HEK293 (cell line): ENCODE measurements around the gene PIK3R6.

Experiments used
- CTCF ChIA-PET: fragments of 350-600 bp; formaldehyde crosslinking; extraction: SDS; loops from one replicate; lab custom pipeline; 2021; ENCODE audit warnings: antibody characterized with exemption; lab: Yijun Ruan, JAX
- POLR2A ChIA-PET: fragments of 300-600 bp; formaldehyde crosslinking; extraction: SDS; loops from one replicate; lab custom pipeline; 2020; ENCODE audit warnings: antibody characterized with exemption, inconsistent platforms; lab: Yijun Ruan, JAX
- H3K27ac ChIP-seq: fragments of 200-500 bp; sonication (Bioruptor generic); 2 replicates; pipeline ENCODE4 v1.5.1; 2014; ENCODE audit warnings: low read depth, low read length, control low read depth, inconsistent platforms; ENCODE audit errors: extremely low read depth
- H3K36me3 ChIP-seq, 2 experiments: fragments of 200-500 bp in 1 of 2; sonication (Bioruptor generic) in 1 of 2; 1 replicate in 1 of 2; 2 replicates in 1 of 2; pipeline ENCODE4 v1.5.1; 2014 to 2017; ENCODE audit warnings: inconsistent platforms in 2 of 2, low read length in 2 of 2; ENCODE audit not compliant: control insufficient read depth in 2 of 2, insufficient read depth in 1 of 2
- H3K4me1 ChIP-seq: fragments of 200-500 bp; sonication (Bioruptor generic); 2 replicates; pipeline ENCODE4 v1.5.1; 2014; ENCODE audit warnings: mild to moderate bottlenecking, low read length, inconsistent platforms; ENCODE audit not compliant: control insufficient read depth, insufficient read depth
- H3K4me3 ChIP-seq: 2 replicates; pipeline ENCODE4 v1.5.1; 2011; ENCODE audit warnings: low read depth, mild to moderate bottlenecking, control low read depth, low read length, moderate library complexity
- H3K9me3 ChIP-seq: fragments of 200-500 bp; sonication (Bioruptor generic); 2 replicates; pipeline ENCODE4 v1.5.1; 2014; ENCODE audit warnings: low read depth, low read length, inconsistent platforms; ENCODE audit not compliant: control insufficient read depth, insufficient read depth
- KLF1 ChIP-seq: fragments of 450-650 bp; formaldehyde crosslinking; IDR thresholded peaks from 2 replicates; pipeline ENCODE4 v1.5.1; 2016; ENCODE audit warnings: missing biosample characterization, missing genetic modification characterization
- KLF10 ChIP-seq: fragments of 450-650 bp; IDR thresholded peaks from 2 replicates; pipeline ENCODE4 v1.5.1; 2018; ENCODE audit warnings: missing biosample characterization, mild to moderate bottlenecking, missing genetic modification characterization
- MEIS1 ChIP-seq: sonication (generic); formaldehyde crosslinking; IDR thresholded peaks from 2 replicates; pipeline ENCODE4 v1.8.1; 2022; ENCODE audit warnings: missing genetic modification reagents, mild to moderate bottlenecking, borderline replicate concordance
- MYNN ChIP-seq: fragments of 450-650 bp; formaldehyde crosslinking; IDR thresholded peaks from 2 replicates; pipeline ENCODE4 v1.5.1; 2016; ENCODE audit warnings: missing biosample characterization, missing genetic modification characterization, borderline replicate concordance
- SP7 ChIP-seq: fragments of 450-650 bp; formaldehyde crosslinking; IDR thresholded peaks from 2 replicates; pipeline ENCODE4 v1.5.1; 2016; ENCODE audit warnings: missing biosample characterization, missing genetic modification characterization
- ZBTB11 ChIP-seq: fragments of 450-650 bp; formaldehyde crosslinking; conservative IDR thresholded peaks from 2 replicates; pipeline ENCODE4 v1.5.1; 2016; ENCODE audit warnings: low read depth, missing biosample characterization, missing genetic modification characterization
- ZNF138 ChIP-seq: fragments of 450-650 bp; formaldehyde crosslinking; IDR thresholded peaks from 2 replicates; pipeline ENCODE4 v1.5.1; 2016; ENCODE audit warnings: missing biosample characterization, missing genetic modification characterization, borderline replicate concordance
- ZNF223 ChIP-seq: fragments of 450-650 bp; formaldehyde crosslinking; IDR thresholded peaks from 2 replicates; pipeline ENCODE4 v1.5.1; 2016; ENCODE audit warnings: missing biosample characterization, missing genetic modification characterization
- ZNF280D ChIP-seq: fragments of 450-650 bp; formaldehyde crosslinking; IDR thresholded peaks from 2 replicates; pipeline ENCODE4 v1.5.1; 2016; ENCODE audit warnings: missing biosample characterization, missing genetic modification characterization
- ZNF362 ChIP-seq: fragments of 450-650 bp; formaldehyde crosslinking; IDR thresholded peaks from 2 replicates; pipeline ENCODE4 v1.5.1; 2016; ENCODE audit warnings: missing biosample characterization, missing genetic modification characterization
- ZNF366 ChIP-seq: fragments of 450-650 bp; formaldehyde crosslinking; conservative IDR thresholded peaks from 2 replicates; pipeline ENCODE4 v1.5.1; 2016; ENCODE audit warnings: missing biosample characterization, missing genetic modification characterization
- ZNF561 ChIP-seq: fragments of 450-650 bp; IDR thresholded peaks from 2 replicates; pipeline ENCODE4 v1.5.1; 2018; ENCODE audit warnings: missing biosample characterization, missing genetic modification characterization, borderline replicate concordance
- ZNF621 ChIP-seq: fragments of 450-650 bp; formaldehyde crosslinking; IDR thresholded peaks from 2 replicates; pipeline ENCODE4 v1.5.1; 2017; ENCODE audit warnings: missing biosample characterization, missing genetic modification characterization
- ZNF664 ChIP-seq: fragments of 450-650 bp; formaldehyde crosslinking; IDR thresholded peaks from 2 replicates; pipeline ENCODE4 v1.5.1; 2016; ENCODE audit warnings: missing biosample characterization, missing genetic modification characterization
- ZNF704 ChIP-seq: fragments of 450-650 bp; formaldehyde crosslinking; IDR thresholded peaks from 2 replicates; pipeline ENCODE4 v1.5.1; 2016; ENCODE audit warnings: missing biosample characterization, missing genetic modification characterization
- ZNF768 ChIP-seq: fragments of 450-650 bp; formaldehyde crosslinking; IDR thresholded peaks from 2 replicates; pipeline ENCODE4 v1.5.1; 2018; ENCODE audit warnings: missing biosample characterization, mild to moderate bottlenecking, missing genetic modification characterization
- ZNF837 ChIP-seq: fragments of 450-650 bp; formaldehyde crosslinking; IDR thresholded peaks from 2 replicates; pipeline ENCODE4 v1.5.1; 2016; ENCODE audit warnings: missing biosample characterization, missing genetic modification characterization
- ZSCAN16 ChIP-seq: fragments of 450-650 bp; formaldehyde crosslinking; IDR thresholded peaks from 2 replicates; pipeline ENCODE4 v1.5.1; 2016; ENCODE audit warnings: missing biosample characterization, missing genetic modification characterization

The PIK3R6 gene

GRCh38 chr17:8893621-8894201 is 26.2 kb upstream of the PIK3R6 start (continued):
- TF ChIP-seq KLF10 = no peak
- TF ChIP-seq ZNF621 (tag by site-specific recombination) = no peak
- no peak for TF ChIP-seq ZNF664 (tag by site-specific recombination)
- no peak for TF ChIP-seq SP7
- TF ChIP-seq ZNF280D = no peak
- no peak for TF ChIP-seq KLF1
- TF ChIP-seq, all 188 proteins: peak for 0

GRCh38 chr17:8893059-8893458 is 25.6 kb upstream of the PIK3R6 start:
- Histone ChIP-seq H3K9me3 (no peaks in the 10 kb centered on the region), H3K27ac (no peak overlapping the region), H3K4me3 (no peak overlapping the region), H3K4me1 (no peaks in the 10 kb centered on the region), H3K36me3 (no peaks in the 10 kb centered on the region)
- CTCF ChIA-PET = interaction anchor here (0.6 to 2.3 kb wide), 6 partner anchors 8 to 834 kb away, joined by 3 to 9 read pairs (median 4); no protein-coding TSS in a partner anchor
- TF ChIP-seq ZNF561 (no peak), ZNF768 (tag by site-specific recombination) (peak; percentile 72; the same call in 1 of the 2 replicates), ZNF362 (tag by site-specific recombination) (no peak), ZNF138 (tag by site-specific recombination) (no peak), ZBTB11 (no peak)
- POLR2A ChIA-PET = no interaction called here

- no peaks in the 10 kb centered on the region for H3K36me3 ChIP-seq
- TF ChIP-seq MEIS1 (CRISPR knock-in tag) (no peak), ZNF366 (tag by site-specific recombination) (no peak), ZNF837 (tag by site-specific recombination) (no peak), ZNF223 (tag by site-specific recombination) (no peak), MYNN (tag by site-specific recombination) (no peak), ZNF704 (no peak), ZSCAN16 (no peak)
- ChIA-PET CTCF (interaction anchor here (0.6 to 2.3 kb wide), 3 partner anchors 9 to 109 kb away, joined by 3 to 9 read pairs (median 4); no protein-coding TSS in a partner anchor), POLR2A (no interaction called here)
- no peaks in the 10 kb centered on the region for H3K4me1 ChIP-seq
- H3K27ac ChIP-seq = no peak overlapping the region
- H3K9me3 ChIP-seq = no peaks in the 10 kb centered on the region
- H3K4me3 ChIP-seq = no peak overlapping the region
Observed at GRCh38 chr17:8892338-8892690, 24.8 kb upstream of the PIK3R6 start.
